ENCODE measurements around the gene GDAP2.

DNA sequence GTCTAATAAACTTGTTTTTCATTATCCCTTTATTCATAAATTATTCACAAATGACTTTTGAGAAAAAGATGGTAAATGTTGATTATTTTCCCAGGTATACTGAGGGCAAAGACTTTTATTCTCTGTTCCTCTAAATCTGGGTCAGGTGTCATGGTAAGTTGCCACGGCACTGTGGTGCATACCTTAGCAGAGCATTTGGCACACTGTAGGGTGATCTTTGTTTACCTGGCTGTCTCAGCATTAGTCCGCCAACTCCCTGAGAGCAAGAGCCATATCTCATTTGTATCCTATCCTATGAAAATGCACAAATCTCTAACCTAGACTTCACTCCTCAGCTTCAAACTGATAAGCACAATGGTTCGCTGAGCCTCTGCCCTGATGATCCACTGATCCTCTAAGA is 24.9 kb downstream of the GDAP2 start:
- no peak for TF ChIP-seq CTCF (IDR thresholded peaks at IDR 0.05; ENCODE audit: poor library complexity)
- TF ChIP-seq EZH2 (IDR thresholded peaks at IDR 0.05; ENCODE audit: borderline replicate concordance), result no peak
